ENCODE data around the gene SLC39A5.
"Not testable (repeated sequence)": the region's sequence is repeated elsewhere in the genome, so short reads cannot be mapped to it uniquely, and the experiment has no call there.

Gene SLC39A5

DNA sequence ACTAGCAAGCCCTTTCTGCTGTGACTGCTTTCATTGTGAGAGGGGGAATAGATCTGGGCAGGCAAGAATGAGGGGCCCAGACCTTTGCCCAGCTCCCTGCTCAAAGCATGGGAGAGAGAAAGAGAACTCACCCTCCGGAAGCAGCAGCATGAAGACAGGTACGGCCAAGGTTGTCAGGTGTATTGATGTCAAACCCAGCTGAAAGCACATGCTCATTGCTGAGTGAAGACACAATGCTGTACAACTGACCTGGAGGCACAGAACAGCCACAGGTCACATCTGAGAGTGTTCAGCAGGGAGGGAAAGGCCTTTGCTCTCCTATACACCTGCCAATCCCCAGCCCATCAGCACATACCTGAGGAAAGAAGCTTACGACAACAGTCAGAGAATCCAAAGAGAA lies 22.8 kb downstream of the SLC39A5 start:
- DNase-seq, result no peak

- peak; percentile 20 for DNase-seq
These were observed 23.2 kb downstream of the SLC39A5 start for GRCh38 chr12:56253091-56253490.

DNA sequence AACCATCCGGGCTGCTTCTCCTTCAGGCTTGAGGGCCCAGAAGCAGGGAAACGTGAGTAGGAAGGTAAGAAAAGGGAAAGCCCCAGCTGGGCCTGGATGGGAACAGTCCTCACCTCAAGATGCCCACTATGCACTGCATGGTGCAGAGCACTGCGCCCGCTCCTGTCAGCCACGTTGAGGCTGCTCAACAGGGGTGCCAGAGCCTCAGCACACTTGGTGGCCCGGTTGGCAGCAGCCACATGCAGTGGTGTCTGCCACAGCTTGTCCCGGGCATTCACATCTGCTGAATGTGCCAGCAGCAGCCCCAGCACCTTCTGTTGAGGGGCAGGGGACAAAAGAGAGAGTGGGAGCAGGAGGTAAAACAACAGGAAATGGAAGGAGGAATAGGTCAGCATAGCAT lies 25.8 kb downstream of the SLC39A5 start:
- no peak for DNase-seq

DNA sequence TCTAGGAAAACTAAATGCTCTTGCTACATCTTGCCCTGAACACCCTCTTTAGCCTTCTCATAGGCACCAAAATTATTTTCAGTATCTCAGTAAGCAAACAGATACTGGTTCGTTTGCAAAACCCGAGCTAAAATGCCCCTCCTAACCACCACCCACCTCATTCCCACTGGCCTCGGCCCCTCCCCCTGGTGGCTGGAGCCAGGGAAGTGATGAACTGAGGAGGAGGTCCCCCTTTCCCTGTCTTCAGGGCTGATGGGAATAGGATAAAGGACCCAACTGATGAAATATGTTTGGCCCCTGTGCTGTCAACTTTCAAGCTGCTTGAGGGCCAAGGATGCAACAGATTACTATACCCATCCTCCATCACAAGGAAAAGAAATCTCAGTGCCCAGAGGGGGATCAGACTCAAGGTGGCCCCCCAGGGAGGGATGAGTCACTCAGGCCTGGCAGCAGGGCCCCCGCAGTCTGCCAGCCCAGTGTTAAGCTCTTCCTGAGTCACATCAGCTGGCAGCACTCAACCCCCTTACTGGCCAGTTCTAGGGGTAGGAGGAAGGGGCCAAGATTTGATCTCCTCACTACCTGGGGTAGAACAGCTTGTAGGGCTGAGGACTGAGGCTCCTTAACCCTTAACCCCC lies 26.6 kb downstream of the SLC39A5 start:
- DNase-seq, result no peak

DNA sequence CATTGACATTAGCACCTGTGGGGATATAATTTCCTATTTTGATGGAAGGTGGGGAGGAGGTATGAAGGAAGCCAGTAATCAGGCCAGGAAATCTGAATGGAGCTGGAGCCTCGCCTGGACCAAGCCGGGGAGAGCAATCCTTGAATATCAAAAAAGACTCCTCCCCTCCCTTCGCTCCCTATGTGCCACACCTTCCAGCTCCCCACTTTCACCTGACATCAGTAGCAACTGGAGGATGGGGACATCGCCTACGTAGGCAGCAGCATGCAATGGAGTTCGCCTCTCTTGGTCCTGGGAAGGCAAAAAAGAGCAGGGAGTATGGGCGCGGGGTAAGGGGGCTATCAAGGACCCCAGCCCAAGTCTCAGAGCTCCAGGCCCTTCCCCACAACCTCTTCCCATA lies 27.2 kb downstream of the SLC39A5 start:
- DNase-seq, result no peak

- DNase-seq, result peak; percentile 37
These were observed 27.7 kb downstream of the SLC39A5 start for GRCh38 chr12:56257491-56258067.

DNA sequence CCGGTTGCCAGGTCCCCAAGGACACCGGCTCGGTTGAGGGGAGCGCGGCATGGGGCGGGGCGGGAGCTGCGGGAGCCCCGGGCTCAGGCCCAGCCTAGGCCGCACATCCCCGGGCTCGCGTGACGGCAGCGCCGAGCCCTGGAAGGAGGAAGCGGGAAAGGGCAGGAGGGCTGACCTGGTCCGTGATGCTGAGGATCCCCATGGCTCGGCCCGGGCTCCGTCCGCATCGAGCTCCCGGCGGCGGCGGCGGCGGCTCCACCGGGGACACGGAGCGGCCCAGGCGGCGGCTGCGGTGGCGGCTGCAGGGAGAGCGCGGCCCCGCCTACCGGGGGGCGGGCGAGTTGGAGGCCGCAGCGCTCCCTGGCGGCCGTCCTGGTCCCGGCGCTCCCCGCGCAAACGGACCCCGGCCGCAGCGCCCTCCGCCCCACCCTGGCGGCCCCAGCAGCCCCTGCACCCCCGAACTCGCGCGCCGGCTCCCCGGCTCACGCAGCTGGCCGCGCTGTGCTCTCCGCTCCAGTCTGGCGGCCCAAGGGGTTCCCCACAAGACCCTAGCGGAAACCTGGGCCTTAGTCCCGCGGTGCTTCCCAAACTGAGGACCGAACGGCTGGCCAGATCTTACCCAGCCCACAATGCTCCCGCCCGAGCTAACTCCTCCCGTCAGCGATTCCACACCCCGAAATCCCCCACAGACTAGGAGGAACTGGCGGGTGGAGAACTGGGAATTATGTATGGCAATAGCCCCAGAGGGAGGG lies 28.4 kb downstream of the SLC39A5 start, which contains the start of gene ANKRD52:
Gene ANKRD52 (minus strand): TSS at position 317 of the 752 bp plus-strand sequence. CDS start 115 bp downstream, at position 202.
- peak; percentile 91 for DNase-seq

DNA sequence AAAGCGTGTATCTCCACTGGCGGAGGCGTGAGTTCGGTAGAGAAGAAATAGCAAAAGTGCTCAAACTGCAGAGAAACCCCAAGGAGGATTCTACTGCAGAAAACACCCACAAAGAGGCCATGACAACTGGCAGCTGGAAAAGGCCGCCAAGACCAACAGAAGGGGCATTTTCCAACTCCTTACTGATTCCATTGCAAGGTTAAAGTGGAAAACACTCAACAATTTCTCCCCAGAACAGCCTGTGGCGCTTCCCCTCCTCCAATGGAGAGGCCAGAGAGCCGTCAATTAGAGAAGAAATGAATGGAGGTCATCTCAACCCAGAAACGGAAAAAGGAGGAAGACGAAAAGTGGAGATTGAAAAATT lies 29.0 kb downstream of the SLC39A5 start:
- DNase-seq, result no peak

DNA sequence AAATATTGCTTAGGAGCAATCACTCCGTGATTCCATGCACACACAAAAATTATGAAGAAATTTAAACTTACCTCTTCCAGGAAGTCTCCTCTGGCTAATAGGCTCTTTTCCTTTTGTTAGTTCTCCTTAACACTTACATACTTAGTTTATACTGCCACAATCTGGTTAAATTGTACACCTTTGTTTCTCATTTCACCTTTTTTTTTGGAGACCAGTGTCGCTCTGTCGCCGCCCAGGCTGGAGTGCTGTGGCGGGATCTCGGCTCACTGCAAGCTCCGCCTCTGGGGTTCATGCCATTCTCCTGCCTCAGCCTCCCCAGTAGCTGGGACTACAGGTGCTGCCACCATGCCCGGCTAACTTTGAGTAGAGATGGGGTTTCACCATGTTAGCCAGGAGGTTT lies 30.5 kb downstream of the SLC39A5 start:
- no peak for DNase-seq

GRCh38 chr12:56260921-56261320 lies 31.1 kb downstream of the SLC39A5 start:
- no peak for DNase-seq

- DNase-seq, result peak; percentile 42
These were observed 31.8 kb downstream of the SLC39A5 start for GRCh38 chr12:56261503-56262232.

DNA sequence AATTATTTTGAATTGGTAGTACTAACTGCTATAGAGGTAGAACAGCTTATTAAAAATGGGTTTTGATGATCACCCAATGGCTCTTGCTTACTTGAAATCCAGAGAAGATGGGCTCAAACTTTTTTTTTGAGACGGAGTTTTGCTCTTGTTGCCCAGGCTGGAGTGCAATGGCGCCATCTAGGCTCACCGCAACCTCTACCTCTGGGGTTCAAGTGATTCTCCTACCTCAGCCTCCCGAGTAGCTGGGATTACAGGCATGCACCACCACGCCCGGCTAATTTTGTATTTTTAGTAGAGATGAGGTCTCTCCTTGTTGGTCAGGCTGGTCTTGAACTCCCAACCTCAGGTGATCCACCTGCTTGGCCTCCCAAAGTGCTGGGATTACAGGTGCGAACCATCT lies 33.1 kb downstream of the SLC39A5 start:
- peak; percentile 32 for DNase-seq

GRCh38 chr12:56266068-56266692 lies 36.3 kb downstream of the SLC39A5 start:
- DNase-seq, result not testable (repeated sequence)

- DNase-seq, result peak; percentile 95
These were observed 37.0 kb downstream of the SLC39A5 start, which contains the start of gene COQ10A for GRCh38 chr12:56266693-56267442. TSS of gene COQ10A (plus strand) at chr12:56266942. CDS start at chr12:56267119, 177 bp downstream.

GRCh38 chr12:56267443-56268071 lies 37.7 kb downstream of the SLC39A5 start:
- peak; percentile 47 for DNase-seq

DNA sequence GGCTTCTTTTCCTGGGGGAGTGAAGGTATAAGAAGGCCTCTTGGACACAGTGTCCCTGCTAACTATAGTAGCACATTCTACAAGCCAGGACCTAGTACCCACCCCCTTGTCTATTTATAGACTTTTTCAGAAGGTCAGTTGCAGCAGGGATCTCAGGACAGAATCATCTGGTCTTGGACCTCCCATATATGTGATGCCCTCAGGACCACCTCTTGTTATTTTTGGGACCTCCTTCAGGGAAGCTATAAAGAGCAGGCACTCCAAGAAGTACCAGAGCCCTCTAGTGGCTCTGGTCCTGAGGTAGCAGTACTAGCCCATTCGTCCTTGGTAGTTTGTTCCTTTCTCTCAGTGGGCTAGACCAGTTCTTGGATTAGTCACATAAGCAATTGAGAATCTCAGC lies 41.2 kb downstream of the SLC39A5 start:
- DNase-seq, result peak; percentile 65

DNA sequence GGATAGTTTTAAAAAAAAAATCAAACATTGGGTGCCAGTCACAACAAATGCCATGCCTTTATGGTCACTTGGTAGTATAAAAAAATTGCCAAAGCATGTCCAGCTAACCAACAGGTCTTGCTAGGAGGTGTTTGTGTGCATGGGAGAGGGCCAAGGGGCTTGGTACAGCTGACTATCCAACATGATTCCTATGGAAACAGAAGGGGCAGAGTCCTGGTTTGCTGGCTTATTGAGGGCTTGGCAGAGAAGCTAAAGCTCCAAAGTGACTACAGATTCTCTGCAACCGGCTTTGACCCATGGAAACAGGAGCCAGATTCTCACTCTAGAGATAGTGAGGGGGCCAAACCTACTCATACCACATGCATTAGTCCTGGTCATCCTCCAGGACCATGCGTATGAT lies 42.6 kb downstream of the SLC39A5 start:
- DNase-seq, result not testable (repeated sequence)

DNA sequence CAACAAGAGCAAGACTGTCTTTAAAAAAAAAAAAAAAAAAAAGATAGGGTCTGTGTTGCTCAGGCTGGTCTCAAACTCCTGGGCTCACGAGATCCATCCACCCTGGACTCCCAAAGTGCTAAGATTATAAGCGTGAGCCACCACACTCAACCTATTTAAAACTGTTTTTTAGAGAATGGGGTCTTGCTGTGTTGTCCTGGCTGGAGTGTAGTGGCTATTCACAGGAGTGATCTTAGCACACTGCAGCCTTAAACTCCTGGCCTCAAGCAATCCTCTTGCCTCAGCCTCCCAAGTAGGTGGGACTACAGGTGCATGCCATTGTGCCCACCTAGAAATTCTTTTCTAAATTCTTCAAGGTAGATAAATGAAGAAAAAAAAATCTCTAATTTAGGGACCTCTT lies 44.4 kb downstream of the SLC39A5 start:
- no peak for DNase-seq

GRCh38 chr12:56278905-56279304 lies 49.1 kb downstream of the SLC39A5 start:
- no peak for DNase-seq

DNA sequence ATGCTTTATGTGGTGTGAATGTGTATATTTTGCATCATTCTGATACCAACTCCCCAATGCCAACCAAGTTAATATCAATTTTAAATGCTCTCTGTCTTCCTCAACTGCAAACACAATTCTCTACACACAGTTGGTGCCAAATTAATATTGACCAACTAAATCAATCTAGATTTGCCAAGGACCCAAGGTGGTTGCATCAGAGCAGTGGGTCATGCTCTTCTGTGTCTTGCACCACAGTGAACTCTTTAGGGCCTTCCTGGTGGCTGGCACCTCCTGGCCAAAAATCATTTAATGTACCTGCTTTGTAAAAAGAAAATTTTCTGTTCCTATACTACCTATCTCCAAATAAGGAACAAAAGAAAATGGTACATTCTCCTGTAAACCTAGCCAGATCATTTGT lies 51.0 kb downstream of the SLC39A5 start:
- DNase-seq, result no peak

- no peak for DNase-seq
These were observed 52.2 kb downstream of the SLC39A5 start for GRCh38 chr12:56282030-56282429.

- no peak for DNase-seq
These were observed 52.7 kb downstream of the SLC39A5 start for GRCh38 chr12:56282579-56282978.

Data from hematopoietic multipotent progenitor cell treated with erythropoietin and hydrocortisone succinate and interleukin-3 and kit ligand, for 6 days (in vitro differentiated cells).